AG09309 (cell line): ENCODE data around the gene NDST4.

Source experiments
- DNase-seq: peaks from one replicate; pipeline ENCODE4 v3.0.0-alpha.2; 2010; ENCODE audit warnings: low read depth
- H3K4me3 ChIP-seq: 2 replicates; pipeline ENCODE4 v1.5.1; 2011; ENCODE audit warnings: mild to moderate bottlenecking, low read depth, low read length, moderate library complexity; ENCODE audit not compliant: control insufficient read depth
- CTCF ChIP-seq: IDR thresholded peaks from 2 replicates; pipeline ENCODE4 v1.5.1; 2011; ENCODE audit warnings: mild to moderate bottlenecking, low read depth, low read length, inconsistent platforms; ENCODE audit not compliant: insufficient read depth, control insufficient read depth; ENCODE audit errors: missing control alignments

Gene NDST4

GRCh38 chr4:114839986-114840385 lies 273.4 kb downstream of the NDST4 start:
- TF ChIP-seq CTCF = no peak

GRCh38 chr4:114830628-114831027 lies 282.8 kb downstream of the NDST4 start:
- no peak overlapping the region for H3K4me3 ChIP-seq
- no peak for TF ChIP-seq CTCF
- no peak for DNase-seq

More at GRCh38 chr4:114839986-114840385, 273.4 kb downstream of the NDST4 start:
- H3K4me3 ChIP-seq = no peak overlapping the region
- DNase-seq = no peak

- DNase-seq = no peak
- no peak for TF ChIP-seq CTCF
- no peak overlapping the region for H3K4me3 ChIP-seq
Measured at GRCh38 chr4:114827651-114828050, 285.8 kb downstream of the NDST4 start.

- no peak overlapping the region for H3K4me3 ChIP-seq
- DNase-seq = no peak
- TF ChIP-seq CTCF = no peak
Measured at GRCh38 chr4:114815760-114816159, 297.7 kb downstream of the NDST4 start.

- TF ChIP-seq CTCF = no peak
- no peak for DNase-seq
- H3K4me3 ChIP-seq = no peak overlapping the region
Measured at GRCh38 chr4:114813961-114814360, 299.5 kb downstream of the NDST4 start.

GRCh38 chr4:114811564-114812301 lies 301.7 kb downstream of the NDST4 start:
- no peak for TF ChIP-seq CTCF

More at GRCh38 chr4:114811564-114812301, 301.7 kb downstream of the NDST4 start:
- H3K4me3 ChIP-seq = no peak overlapping the region
- no peak for DNase-seq
